GM12878 (cell line): ENCODE measurements around the gene OTUD6A.

ENCODE experiments used
- CTCF ChIP-seq, 3 experiments: IDR thresholded peaks in 2 of 3; conservative IDR thresholded peaks in 1 of 3; 2 replicates each; pipeline ENCODE4 v1.5.1; 2011; ENCODE audit warnings: low read depth in 3 of 3, low read length in 3 of 3, mild to moderate bottlenecking in 3 of 3, control low read depth in 2 of 3, moderate library complexity in 2 of 3, inconsistent platforms in 1 of 3, mixed read lengths in 1 of 3; ENCODE audit not compliant: control insufficient read depth in 2 of 3, insufficient read depth in 1 of 3; ENCODE audit errors: extremely low read depth in 1 of 3
- ESRRA ChIP-seq: IDR thresholded peaks from 2 replicates; pipeline ENCODE4 v1.6.1; 2012; ENCODE audit warnings: mild to moderate bottlenecking, low read length, improper control_type of control experiment
- EZH2 ChIP-seq: IDR thresholded peaks from 2 replicates; pipeline ENCODE4 v1.6.1; 2012; ENCODE audit warnings: low read depth, mild to moderate bottlenecking, control low read depth, inconsistent platforms, low read length, borderline replicate concordance; ENCODE audit not compliant: control insufficient read depth
- NRF1 ChIP-seq: conservative IDR thresholded peaks from 2 replicates; pipeline ENCODE4 v1.6.1; 2011; ENCODE audit warnings: mild to moderate bottlenecking, low read depth, low read length, improper control_type of control experiment
- POLR2AphosphoS2 ChIP-seq: IDR thresholded peaks from 2 replicates; pipeline ENCODE4 v1.6.1; 2011; ENCODE audit warnings: low read depth, mild to moderate bottlenecking, low read length, improper control_type of control experiment, moderate library complexity
- POU2F2 ChIP-seq: IDR thresholded peaks from 3 replicates; pipeline ENCODE4 v1.6.1; 2011; ENCODE audit warnings: low read depth, mild to moderate bottlenecking, low read length, borderline replicate concordance
- TARDBP ChIP-seq: IDR thresholded peaks from 2 replicates; pipeline ENCODE4 v1.6.1; 2016; ENCODE audit warnings: borderline replicate concordance
- ZZZ3 ChIP-seq: IDR thresholded peaks from 2 replicates; pipeline ENCODE4 v1.6.1; 2011; ENCODE audit warnings: low read depth; ENCODE audit not compliant: control insufficient read depth, insufficient read length

- TF ChIP-seq TARDBP, result no peak
- no peak for TF ChIP-seq POLR2AphosphoS2
- no peak for TF ChIP-seq ESRRA
- TF ChIP-seq EZH2, result no peak
- no peak for TF ChIP-seq NRF1
- no peak for TF ChIP-seq ZZZ3
- TF ChIP-seq CTCF (IDR thresholded peaks at IDR 0.05 in 2 of 3, conservative IDR thresholded peaks at IDR 0.05 in 1 of 3; ENCODE audit: control insufficient read depth in 2 of 3, extremely low read depth in 1 of 3, insufficient read depth in 1 of 3, low read depth in 3 of 3, low read length in 3 of 3), result no peak
- no peak for TF ChIP-seq POU2F2
Observed at GRCh38 chrX:70062961-70063550, 799 bp downstream of the OTUD6A start.
